HepG2 (cell line): ENCODE measurements around the gene MCEE. TPM values are rescaled to one million over a fixed set of nuclear protein-coding genes. Genes with fewer than 3 reads are reported as not detected.
A peak's percentile ranks its signal among the peaks of the same experiment; 100 is the strongest.
"Not testable (repeated sequence)": the region's sequence is repeated elsewhere in the genome, so short reads cannot be mapped to it uniquely, and the experiment has no call there.

Source experiments
- BRD4 ChIP-seq: sonication (generic); formaldehyde crosslinking; IDR thresholded peaks from 2 replicates; pipeline ENCODE4 v1.4.0; 2020; ENCODE audit warnings: missing genetic modification reagents
- CEBPG ChIP-seq: IDR thresholded peaks from 2 replicates; pipeline ENCODE4 v1.6.1; 2016
- CREB1 ChIP-seq, 2 experiments: fragments of 450-650 bp in 1 of 2; IDR thresholded peaks; 2 replicates each; pipeline ENCODE4 v1.6.1; 2016 to 2017; ENCODE audit warnings: control low read depth in 1 of 2, mild to moderate bottlenecking in 1 of 2, missing compliant biosample characterization in 1 of 2, missing genetic modification characterization in 1 of 2
- DMAP1 ChIP-seq: IDR thresholded peaks from 2 replicates; pipeline ENCODE4 v1.6.1; 2016
- ELF3 ChIP-seq: IDR thresholded peaks from 2 replicates; pipeline ENCODE4 v1.6.1; 2016; ENCODE audit warnings: missing genetic modification reagents, missing compliant biosample characterization
- EP300 ChIP-seq, 3 experiments: sonication (generic) in 1 of 3; formaldehyde crosslinking in 1 of 3; IDR thresholded peaks; 2 replicates each; pipeline versions ENCODE4 v1.5.1 to v1.6.1; 2011 to 2020; ENCODE audit warnings: low read depth in 2 of 3, low read length in 2 of 3, borderline replicate concordance in 1 of 3, improper control_type of control experiment in 1 of 3, mild to moderate bottlenecking in 1 of 3, missing genetic modification reagents in 1 of 3, moderate library complexity in 1 of 3
- ERF ChIP-seq: IDR thresholded peaks from 2 replicates; pipeline ENCODE4 v1.6.1; 2018; ENCODE audit warnings: missing biosample characterization, missing genetic modification reagents
- FOSL2 ChIP-seq: sonication (generic); formaldehyde crosslinking; IDR thresholded peaks from 2 replicates; pipeline ENCODE4 v1.4.0; 2020; ENCODE audit warnings: missing genetic modification reagents
- FOXJ3 ChIP-seq: sonication (generic); formaldehyde crosslinking; IDR thresholded peaks from 2 replicates; pipeline ENCODE4 v1.4.0; 2020; ENCODE audit warnings: missing genetic modification reagents, mild to moderate bottlenecking, borderline replicate concordance
- GATA4 ChIP-seq: sonication (generic); IDR thresholded peaks from 2 replicates; pipeline ENCODE4 v1.6.1; 2016; ENCODE audit warnings: antibody characterized with exemption, low read depth, borderline replicate concordance
- HDAC2 ChIP-seq: sonication (generic); formaldehyde crosslinking; IDR thresholded peaks from 2 replicates; pipeline ENCODE4 v1.4.0; 2020; ENCODE audit warnings: missing genetic modification reagents
- HNF4A ChIP-seq: sonication (generic); formaldehyde crosslinking; IDR thresholded peaks from 2 replicates; pipeline ENCODE4 v1.4.0; 2020; ENCODE audit warnings: missing genetic modification reagents
- MAF1 ChIP-seq: sonication (generic); formaldehyde crosslinking; IDR thresholded peaks from 2 replicates; pipeline ENCODE4 v1.5.0; 2020; ENCODE audit warnings: missing genetic modification reagents, borderline replicate concordance
- NR2F1 ChIP-seq, 2 experiments: fragments of 450-650 bp in 1 of 2; formaldehyde crosslinking in 1 of 2; IDR thresholded peaks; 2 replicates each; pipeline versions ENCODE4 v1.5.0 to v1.6.1; 2016 to 2020; ENCODE audit warnings: mild to moderate bottlenecking in 1 of 2, missing compliant biosample characterization in 1 of 2, missing genetic modification reagents in 1 of 2, moderate library complexity in 1 of 2
- PHF21A ChIP-seq: sonication (generic); formaldehyde crosslinking; IDR thresholded peaks from 2 replicates; pipeline ENCODE4 v1.5.0; 2020; ENCODE audit warnings: mild to moderate bottlenecking, missing genetic modification reagents
- POLR2G ChIP-seq: fragments of 200-400 bp; formaldehyde crosslinking; IDR thresholded peaks from 2 replicates; pipeline ENCODE4 v1.6.1; 2018; ENCODE audit warnings: mild to moderate bottlenecking, low read depth, low read length, moderate library complexity
- RARA ChIP-seq: IDR thresholded peaks from 2 replicates; pipeline ENCODE4 v1.6.1; 2016; ENCODE audit warnings: missing genetic modification reagents, missing compliant biosample characterization
- ZNF205 ChIP-seq: IDR thresholded peaks from 2 replicates; pipeline ENCODE4 v1.6.1; 2018; ENCODE audit warnings: missing biosample characterization, missing genetic modification reagents
- ZNF44 ChIP-seq: sonication (generic); formaldehyde crosslinking; IDR thresholded peaks from 2 replicates; pipeline ENCODE4 v1.5.1; 2020; ENCODE audit warnings: mild to moderate bottlenecking, missing genetic modification reagents
- ZNF614 ChIP-seq: IDR thresholded peaks from 2 replicates; pipeline ENCODE4 v1.6.1; 2018; ENCODE audit warnings: missing biosample characterization, missing genetic modification reagents, inconsistent platforms, borderline replicate concordance
- polyA plus RNA-seq, 8 experiments: library from polyadenylated mRNA; depleted of rRNA in 3 of 8; stranded (reverse) in 7 of 8; unstranded in 1 of 8; fragments of >200 nt; fragmentation: Illumina TruSeq in 4 of 8; extraction: Trizol in 4 of 8; gene quantifications; 2 replicates each; pipeline versions ENCODE4 v1.2.1 to v1.2.3, GENCODE V29; 2011 to 2016; ENCODE audit warnings: low read depth in 4 of 8, missing spikeins in 1 of 8, mixed read lengths in 1 of 8; ENCODE audit not compliant: insufficient read depth in 1 of 8
- total RNA-seq, 5 experiments: library from RNA; depleted of rRNA; stranded (reverse); fragments of >200 nt; fragmentation: Illumina TruSeq; extraction: Trizol; gene quantifications; 2 replicates each; pipeline ENCODE4 v1.2.3, GENCODE V29; 2016; ENCODE audit warnings: low read depth in 1 of 5
- TF ChIP-seq, protein P1 (sequence below), 2 experiments: sonication (generic) in 1 of 2; formaldehyde crosslinking in 1 of 2; IDR thresholded peaks; 2 replicates each; pipeline versions ENCODE4 v1.4.0 to v1.6.1; 2018 to 2020; ENCODE audit warnings: missing genetic modification reagents in 2 of 2, borderline replicate concordance in 1 of 2, low read depth in 1 of 2, mild to moderate bottlenecking in 1 of 2, missing biosample characterization in 1 of 2
- TF ChIP-seq, protein P2 (sequence below): IDR thresholded peaks from 2 replicates; pipeline ENCODE4 v1.6.1; 2016; ENCODE audit warnings: missing genetic modification reagents, missing compliant biosample characterization

Gene MCEE
- total and polyA plus RNA-seq, 2 of the 13 experiments (the other 11 are each of a cell fraction or from before 2014, with no cell fraction given) = 32.0 to 66.9 TPM

DNA sequence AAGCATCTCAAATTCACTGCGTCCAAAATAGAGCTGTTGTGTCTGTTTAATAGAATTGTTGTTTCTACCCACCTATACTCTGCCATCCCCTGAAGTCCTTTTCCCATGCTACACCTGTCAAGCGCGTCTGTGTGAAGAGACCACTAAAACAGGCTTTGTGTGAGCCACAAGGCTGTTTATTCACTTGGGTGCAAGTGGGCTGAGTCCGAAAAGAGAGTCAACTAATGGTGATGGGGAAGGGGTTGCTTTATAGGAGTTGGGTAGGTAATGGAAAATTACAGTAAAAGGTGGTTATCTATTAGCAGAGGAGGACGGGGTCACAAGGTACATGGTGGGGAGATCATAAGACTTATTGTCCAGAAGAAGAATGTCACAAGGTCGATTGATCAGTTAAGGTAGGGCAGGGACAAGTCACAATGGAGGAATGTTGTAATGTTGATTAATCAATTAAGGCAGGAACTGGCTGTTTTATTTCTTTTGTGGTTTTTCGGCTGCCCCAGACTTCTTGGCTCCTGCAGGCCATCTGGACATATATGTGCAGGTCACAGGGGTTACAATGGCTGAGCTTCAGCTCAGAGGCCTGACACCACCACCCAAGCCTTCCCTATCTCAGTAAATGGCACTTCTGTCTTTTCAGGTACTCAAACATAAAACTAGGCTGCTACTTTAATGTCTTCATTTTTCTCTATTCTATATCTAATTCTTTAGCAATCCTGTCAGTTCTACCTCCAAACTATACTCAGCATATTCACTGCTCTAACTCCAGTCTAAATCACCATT lies 1.5 kb upstream of the MCEE start (continued):
- TF ChIP-seq EP300 (IDR thresholded peaks at IDR 0.05; ENCODE audit: low read depth in 2 of 2, low read length in 2 of 2) (peak in 1 of 2 experiments; percentile 81; a peak in 2 of 4 replicates), EP300 (CRISPR knock-in tag; IDR thresholded peaks at IDR 0.05; ENCODE audit: borderline replicate concordance) (peak; percentile 38; the same call in 1 of the 2 replicates), FOSL2 (CRISPR knock-in tag) (peak; percentile 19; the same call in 1 of the 2 replicates), POLR2G (peak; percentile 73), GATA4 (peak; percentile 76), ELF3 (0 out of 2 replicates have a peak, but pooled peaks have one; percentile 31), ERF (CRISPR knock-in tag) (peak; percentile 33; the same call in 1 of the 2 replicates), ZNF205 (CRISPR knock-in tag) (peak; percentile 27; the same call in 1 of the 2 replicates), PHF21A (CRISPR knock-in tag) (peak; percentile 32; the same call in 1 of the 2 replicates), DMAP1 (peak; percentile 74; the same call in 1 of the 2 replicates), FOXJ3 (peak; percentile 70; the same call in 1 of the 2 replicates), RARA (CRISPR knock-in tag) (peak; percentile 67; the same call in 1 of the 2 replicates), NR2F1 (CRISPR knock-in tag; IDR thresholded peaks at IDR 0.05) (peak in 1 of 2 experiments; percentile 52; a peak in 1 of 4 replicates), HNF4A (CRISPR knock-in tag) (peak; percentile 54), BRD4 (CRISPR knock-in tag) (0 out of 2 replicates have a peak, but pooled peaks have one; percentile 28), ZNF614 (CRISPR knock-in tag) (peak; percentile 77; the same call in 1 of the 2 replicates), MAF1 (CRISPR knock-in tag) (0 out of 2 replicates have a peak, but pooled peaks have one; percentile 39), CEBPG (0 out of 2 replicates have a peak, but pooled peaks have one; percentile 14), ZNF44 (CRISPR knock-in tag) (0 out of 2 replicates have a peak, but pooled peaks have one; percentile 50), CREB1 (CRISPR knock-in tag; IDR thresholded peaks at IDR 0.05) (peak; percentile 55; the same call in 1 of the 2 replicates), HDAC2 (peak; percentile 40; the same call in 1 of the 2 replicates)
- TF ChIP-seq, protein P1, sequence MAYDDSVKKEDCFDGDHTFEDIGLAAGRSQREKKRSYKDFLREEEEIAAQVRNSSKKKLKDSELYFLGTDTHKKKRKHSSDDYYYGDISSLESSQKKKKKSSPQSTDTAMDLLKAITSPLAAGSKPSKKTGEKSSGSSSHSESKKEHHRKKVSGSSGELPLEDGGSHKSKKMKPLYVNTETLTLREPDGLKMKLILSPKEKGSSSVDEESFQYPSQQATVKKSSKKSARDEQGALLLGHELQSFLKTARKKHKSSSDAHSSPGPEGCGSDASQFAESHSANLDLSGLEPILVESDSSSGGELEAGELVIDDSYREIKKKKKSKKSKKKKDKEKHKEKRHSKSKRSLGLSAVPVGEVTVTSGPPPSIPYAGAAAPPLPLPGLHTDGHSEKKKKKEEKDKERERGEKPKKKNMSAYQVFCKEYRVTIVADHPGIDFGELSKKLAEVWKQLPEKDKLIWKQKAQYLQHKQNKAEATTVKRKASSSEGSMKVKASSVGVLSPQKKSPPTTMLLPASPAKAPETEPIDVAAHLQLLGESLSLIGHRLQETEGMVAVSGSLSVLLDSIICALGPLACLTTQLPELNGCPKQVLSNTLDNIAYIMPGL (CRISPR knock-in tag; IDR thresholded peaks at IDR 0.05; ENCODE audit: borderline replicate concordance in 1 of 2, low read depth in 1 of 2) = 0 out of 4 replicates have a peak, but pooled peaks of 1 of the 2 experiments have one; percentile 11
- TF ChIP-seq, protein P2, sequence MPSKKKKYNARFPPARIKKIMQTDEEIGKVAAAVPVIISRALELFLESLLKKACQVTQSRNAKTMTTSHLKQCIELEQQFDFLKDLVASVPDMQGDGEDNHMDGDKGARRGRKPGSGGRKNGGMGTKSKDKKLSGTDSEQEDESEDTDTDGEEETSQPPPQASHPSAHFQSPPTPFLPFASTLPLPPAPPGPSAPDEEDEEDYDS (CRISPR knock-in tag) = peak; percentile 76
- not testable (repeated sequence) for TF ChIP-seq CREB1 (IDR thresholded peaks at IDR 0.05)
